SK-MEL-5 (cell line): Measurements from ENCODE around the gene TBX2. TPM values are rescaled to one million over a fixed set of nuclear protein-coding genes. Genes with fewer than 3 reads are reported as not detected.

Experiments used
- DNase-seq: peaks from one replicate; pipeline ENCODE4 v3.0.0-alpha.2; 2016; ENCODE audit warnings: low read depth, low spot score
- in situ Hi-C: cut with HindIII; loops from 2 replicates; pipeline ENCODE4 v1.10.0; 2016; ENCODE audit warnings: low sequenced_read_pairs, high pct_unique_total_duplicates, low pct_unique_long_range_greater_than_20kb
- total RNA-seq: library from RNA; depleted of rRNA; stranded (reverse); fragments of >200 nt; shearing (Covaris generic); gene quantifications from 2 replicates; pipeline ENCODE4 v1.2.3, GENCODE V29; 2014

TBX2 gene
- total RNA-seq, 1 experiment from 2014 or later = 25.2 TPM

DNA sequence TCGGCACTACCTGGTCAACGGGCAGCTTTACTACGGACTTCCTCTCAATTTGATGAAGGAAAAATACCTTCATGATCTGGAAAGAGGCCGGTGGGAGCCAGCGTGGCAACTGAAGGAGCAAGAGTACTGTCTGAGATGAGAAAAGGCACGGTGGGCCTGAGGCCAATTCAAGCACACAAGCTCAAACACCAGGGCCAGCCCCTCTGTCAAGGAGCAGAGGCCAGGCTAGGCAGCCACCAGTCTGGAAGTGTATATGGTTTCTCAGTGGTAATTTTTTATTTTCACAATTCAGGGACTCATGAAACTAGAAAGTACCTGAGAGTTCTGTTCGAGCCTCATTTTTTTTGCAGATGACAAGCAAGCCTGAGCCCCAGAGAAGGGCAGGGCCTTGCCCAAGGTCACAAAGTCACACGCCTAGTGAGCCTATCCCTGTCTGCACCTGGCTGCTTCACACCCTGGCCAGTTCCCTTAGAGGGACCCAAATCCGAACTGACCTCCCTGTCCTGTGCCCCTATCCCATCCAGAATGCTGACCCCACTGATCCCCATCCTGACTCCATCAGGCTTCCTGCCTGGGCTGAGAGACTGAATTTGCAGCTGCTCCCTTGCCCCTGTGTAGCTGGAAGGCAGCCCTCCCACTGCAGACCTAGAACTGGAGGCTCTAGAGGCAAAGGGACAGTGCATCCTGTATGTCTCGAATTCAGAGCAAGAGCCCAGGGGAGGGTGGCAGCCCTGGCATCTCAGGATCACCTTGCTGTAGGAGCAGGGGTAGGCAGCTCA is 4.8 kb upstream of the TBX2 start:
- DNase-seq = no peak
- in situ Hi-C loops = no loop called here

DNA sequence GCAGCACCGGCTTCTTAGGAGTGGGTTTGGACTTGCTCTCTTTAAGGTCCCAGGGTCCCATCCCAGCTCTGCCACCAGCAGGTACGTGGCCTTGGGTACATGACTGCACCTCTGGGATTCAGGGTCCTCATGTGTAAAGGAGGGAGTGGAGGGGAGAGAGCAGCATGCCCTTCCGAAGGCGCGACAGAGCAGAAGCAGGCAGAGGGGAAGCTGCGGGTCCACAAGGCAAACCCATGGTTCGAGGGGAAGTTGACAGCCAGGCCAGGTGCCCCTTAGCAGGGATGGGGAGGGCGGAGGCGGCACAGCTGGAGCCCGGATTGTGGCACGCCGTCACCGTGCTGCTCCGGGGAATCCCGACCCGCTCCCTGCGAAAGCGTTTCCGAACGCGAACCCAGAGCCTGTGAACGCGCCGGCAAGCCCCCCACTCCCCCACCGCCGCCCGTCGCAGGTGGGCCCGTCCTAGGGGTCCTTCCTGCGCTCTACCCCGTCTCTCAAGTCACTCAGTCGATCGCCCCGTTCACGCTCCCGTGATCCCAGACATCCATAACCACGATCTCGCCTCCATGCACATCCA is 4.1 kb upstream of the TBX2 start:
- DNase-seq = no peak
- in situ Hi-C loops = no loop called here

- in situ Hi-C loops = no loop called here
- no peak for DNase-seq
Observed at GRCh38 chr17:61395983-61396585, 3.6 kb upstream of the TBX2 start.

DNA sequence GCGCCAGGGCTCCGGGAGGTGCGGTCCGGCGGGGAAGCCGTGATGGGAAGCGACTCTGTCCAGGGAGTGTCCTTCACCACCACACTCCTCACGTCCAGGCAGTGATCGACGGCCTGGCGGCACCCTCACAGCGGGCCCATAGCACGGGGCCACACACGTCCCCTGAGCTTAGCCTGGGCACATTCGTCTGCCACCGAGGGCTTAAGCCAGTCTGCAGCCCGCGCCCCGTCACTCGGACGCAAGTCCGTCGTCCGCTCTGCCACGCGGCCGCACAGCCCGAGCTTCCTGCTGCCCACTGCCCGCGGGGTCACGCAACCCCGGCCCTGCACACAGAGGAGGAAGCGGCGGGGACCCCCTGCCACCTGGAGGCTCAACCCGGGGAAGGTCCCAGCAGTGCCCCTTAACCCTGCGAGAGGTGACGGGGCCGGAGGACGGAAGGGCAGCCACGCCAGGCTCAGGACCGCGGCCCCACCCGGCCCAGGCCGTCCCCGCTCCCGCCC is 3.0 kb upstream of the TBX2 start:
- in situ Hi-C loops = no loop called here
- DNase-seq = no peak

DNA sequence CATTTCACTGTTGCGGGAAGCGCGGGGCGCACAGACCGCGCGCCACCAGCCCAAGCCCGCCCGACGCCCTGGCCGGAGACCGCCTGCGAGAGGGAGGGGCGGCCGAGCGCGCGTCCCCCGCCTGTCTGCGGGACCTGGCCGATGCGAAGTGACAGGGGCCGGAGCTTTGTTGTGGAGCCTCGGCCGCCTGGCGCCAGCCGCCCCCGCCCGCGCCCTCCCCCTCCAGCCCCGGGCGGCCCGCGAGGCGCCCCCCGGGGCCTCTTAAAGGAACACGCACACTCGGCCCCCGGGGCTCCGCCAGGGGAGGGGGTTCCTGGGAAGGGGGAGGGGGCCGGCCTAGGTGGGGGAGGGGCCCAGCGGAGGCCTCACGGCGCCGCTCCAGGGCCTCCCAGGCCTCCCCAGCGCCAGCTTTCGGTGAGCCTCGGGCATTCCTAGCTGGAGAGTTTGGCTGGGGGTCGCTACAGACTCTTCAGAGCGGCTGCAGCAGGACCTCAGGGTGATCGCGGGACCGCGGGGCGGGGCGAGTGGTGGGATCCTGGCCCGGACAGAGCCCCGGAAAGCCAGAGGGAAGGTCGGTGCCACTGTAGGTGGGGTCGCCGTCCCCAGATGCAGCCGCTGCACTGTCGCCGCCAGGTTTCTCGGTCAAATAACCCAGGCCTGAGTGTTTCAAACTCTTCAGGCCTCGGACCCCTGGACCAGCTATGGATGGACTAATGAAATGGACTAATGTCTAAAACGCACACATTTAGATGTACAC is 2.4 kb upstream of the TBX2 start:
- no peak for DNase-seq
- in situ Hi-C loops = no loop called here

GRCh38 chr17:61398721-61399130 is 917 bp upstream of the TBX2 start:
- in situ Hi-C loops = no loop called here
- DNase-seq = no peak

DNA sequence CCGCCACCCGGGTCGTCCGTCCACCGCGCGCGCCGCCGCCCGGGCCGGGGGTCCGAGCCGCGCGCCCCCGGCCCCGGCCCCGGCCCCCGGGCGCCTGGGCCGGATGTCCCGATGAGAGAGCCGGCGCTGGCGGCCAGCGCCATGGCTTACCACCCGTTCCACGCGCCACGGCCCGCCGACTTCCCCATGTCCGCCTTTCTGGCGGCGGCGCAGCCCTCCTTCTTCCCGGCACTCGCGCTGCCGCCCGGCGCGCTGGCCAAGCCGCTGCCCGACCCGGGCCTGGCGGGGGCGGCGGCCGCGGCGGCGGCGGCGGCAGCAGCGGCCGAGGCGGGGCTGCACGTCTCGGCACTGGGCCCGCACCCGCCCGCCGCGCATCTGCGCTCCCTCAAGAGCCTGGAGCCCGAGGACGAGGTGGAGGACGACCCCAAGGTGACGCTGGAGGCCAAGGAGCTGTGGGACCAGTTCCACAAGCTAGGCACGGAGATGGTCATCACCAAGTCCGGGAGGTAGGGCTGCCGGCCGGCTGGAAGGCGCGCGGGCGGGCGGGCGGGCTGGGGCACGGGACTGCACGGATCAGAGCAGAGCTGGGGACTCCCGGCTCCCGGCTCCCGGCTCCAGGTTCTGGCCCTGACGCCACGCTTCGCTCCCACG is 548 bp downstream of the TBX2 start:
- in situ Hi-C loops = no loop called here
- peak; percentile 36 for DNase-seq

GRCh38 chr17:61400717-61401388 is 1.2 kb downstream of the TBX2 start:
- DNase-seq = no peak
- in situ Hi-C loops = no loop called here

DNA sequence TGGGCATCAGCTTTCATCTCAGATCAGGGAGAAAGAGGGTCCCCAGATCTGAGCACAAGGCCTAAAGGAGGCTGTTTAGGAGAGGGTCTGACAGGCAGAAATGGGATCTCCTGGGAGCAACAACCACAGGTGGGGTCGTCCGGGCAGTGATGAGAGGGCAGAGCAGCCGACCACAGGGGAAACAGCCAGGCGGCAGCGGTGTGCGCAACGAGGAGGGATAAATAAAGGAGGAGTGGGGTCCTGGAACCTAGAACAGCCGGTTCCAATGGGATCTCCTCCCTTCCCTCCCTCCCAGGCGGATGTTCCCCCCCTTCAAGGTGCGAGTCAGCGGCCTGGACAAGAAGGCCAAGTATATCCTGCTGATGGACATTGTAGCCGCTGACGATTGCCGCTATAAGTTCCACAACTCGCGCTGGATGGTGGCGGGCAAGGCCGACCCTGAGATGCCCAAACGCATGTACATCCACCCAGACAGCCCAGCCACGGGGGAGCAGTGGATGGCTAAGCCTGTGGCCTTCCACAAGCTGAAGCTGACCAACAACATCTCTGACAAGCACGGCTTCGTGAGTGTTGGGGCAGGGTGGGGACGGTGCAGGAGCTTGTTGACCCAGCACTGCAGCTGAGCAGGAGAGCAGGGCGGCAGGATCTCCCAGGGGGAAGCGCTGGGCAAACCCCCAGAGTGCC is 1.9 kb downstream of the TBX2 start:
- no peak for DNase-seq
- in situ Hi-C loops = no loop called here

- in situ Hi-C loops = no loop called here
- DNase-seq = no peak
Observed at GRCh38 chr17:61402073-61402541, 2.5 kb downstream of the TBX2 start.

GRCh38 chr17:61402978-61403800 is 3.5 kb downstream of the TBX2 start:
- no peak for DNase-seq
- in situ Hi-C loops = no loop called here

DNA sequence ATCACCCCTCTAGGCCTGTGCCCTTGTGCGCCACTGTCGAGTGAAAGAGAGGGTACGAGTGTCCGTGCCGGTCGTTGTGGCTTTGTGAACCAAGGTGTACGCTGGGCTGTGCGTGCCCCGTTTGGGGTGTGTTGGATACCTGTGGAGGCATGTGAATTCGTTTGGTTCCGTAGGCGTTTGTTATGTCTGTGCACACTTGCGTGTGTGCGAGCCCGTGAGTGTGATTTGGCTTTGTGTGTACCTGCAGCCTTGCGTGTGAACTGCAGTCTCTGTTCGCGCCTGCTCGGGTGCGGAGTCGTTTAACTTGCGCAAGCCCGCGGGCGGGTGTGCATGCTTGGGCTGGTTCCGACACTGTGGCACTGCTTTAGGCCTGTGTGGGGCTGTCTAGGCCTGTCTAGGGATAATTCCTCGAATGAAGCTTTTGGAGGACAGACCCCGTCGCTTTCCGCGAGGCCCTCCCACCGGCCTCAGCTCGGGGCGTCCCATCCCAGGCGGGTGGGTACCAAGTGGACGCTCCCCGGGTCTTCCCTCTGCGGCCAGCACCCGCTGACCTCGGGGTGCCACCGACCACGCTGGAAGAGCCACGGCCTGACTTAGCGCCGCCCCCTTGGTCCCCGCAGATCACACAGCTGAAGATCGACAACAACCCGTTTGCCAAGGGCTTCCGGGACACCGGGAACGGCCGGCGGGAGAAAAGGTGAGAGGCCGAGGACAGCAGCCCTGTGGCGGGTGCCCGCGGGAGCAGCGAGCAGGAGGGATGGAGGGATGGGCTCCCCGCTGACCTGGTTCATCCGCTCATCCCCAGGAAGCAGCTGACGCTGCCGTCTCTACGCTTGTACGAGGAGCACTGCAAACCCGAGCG is 4.4 kb downstream of the TBX2 start:
- DNase-seq = no peak
- in situ Hi-C loops = no loop called here

DNA sequence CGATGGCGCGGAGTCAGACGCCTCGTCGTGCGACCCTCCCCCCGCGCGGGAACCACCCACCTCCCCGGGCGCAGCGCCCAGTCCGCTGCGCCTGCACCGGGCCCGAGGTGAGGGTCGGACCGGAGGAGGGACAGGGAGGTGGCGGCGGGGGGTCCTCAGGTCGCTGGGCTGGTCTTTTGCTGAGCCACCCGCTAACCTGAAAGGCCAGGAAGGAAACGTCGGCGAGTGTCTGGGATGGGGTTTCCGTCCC is 4.9 kb downstream of the TBX2 start:
- in situ Hi-C loops = no loop called here

GRCh38 chr17:61404913-61405685 is 5.5 kb downstream of the TBX2 start:
- no peak for DNase-seq
- in situ Hi-C loops = no loop called here

More for the DNA sequence above, 4.9 kb downstream of the TBX2 start:
- no peak for DNase-seq
